HG02852 (cell line): ENCODE measurements around the gene CCDC141.
"Not testable (repeated sequence)": the region's sequence is repeated elsewhere in the genome, so short reads cannot be mapped to it uniquely, and the experiment has no call there.

Source experiments
- ATAC-seq: cut with Tn5 transposase; IDR thresholded peaks from one replicate; pipeline ENCODE4 v1.9.1; 2021; ENCODE audit warnings: mild to moderate bottlenecking, moderate library complexity; ENCODE audit not compliant: unreplicated experiment

CCDC141 gene

DNA sequence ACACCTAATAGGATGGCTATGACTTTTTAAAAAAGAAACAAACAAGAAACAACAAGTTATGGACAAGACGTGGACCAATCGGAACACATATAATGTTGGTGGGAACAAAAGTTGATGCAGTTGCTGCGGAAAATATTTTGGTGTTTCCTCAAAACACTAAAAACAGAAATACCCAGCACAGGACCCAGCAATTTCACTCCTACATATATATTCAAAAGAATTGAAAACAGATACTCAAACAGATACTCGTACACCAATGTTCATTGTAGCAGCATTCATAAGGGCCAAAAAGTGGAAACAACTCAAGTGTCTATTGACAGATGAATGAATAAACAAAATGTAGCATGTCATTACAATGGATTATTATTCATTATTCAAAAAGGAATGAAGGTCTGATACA is 12.1 kb downstream of the CCDC141 start:
- peak; percentile 86 for ATAC-seq

DNA sequence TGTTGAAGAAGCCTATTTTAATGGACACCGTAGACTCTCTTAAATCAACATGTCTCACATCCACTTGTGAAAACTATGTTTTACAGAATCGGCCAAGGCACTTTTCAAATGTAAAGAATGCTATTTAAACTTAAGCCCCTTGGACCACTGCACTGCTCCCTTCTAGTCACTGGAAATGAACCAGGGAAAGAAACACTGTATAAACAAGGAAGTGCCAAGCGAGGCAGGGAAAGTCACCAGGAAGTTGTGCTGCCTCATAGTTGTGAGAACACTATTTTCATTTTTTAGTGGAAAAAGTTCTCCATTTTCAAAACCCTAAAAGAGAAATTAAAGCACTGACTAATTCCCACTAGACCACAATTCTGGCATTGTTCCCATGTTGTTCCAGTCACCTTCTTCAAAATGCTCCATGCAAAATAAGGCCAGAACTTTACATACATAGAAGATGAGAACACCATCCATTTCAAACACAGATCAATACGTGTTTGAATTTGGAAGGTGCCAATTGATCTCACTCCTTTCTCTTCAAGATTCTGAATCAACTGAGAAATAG is 13.5 kb downstream of the CCDC141 start:
- no peak for ATAC-seq

DNA sequence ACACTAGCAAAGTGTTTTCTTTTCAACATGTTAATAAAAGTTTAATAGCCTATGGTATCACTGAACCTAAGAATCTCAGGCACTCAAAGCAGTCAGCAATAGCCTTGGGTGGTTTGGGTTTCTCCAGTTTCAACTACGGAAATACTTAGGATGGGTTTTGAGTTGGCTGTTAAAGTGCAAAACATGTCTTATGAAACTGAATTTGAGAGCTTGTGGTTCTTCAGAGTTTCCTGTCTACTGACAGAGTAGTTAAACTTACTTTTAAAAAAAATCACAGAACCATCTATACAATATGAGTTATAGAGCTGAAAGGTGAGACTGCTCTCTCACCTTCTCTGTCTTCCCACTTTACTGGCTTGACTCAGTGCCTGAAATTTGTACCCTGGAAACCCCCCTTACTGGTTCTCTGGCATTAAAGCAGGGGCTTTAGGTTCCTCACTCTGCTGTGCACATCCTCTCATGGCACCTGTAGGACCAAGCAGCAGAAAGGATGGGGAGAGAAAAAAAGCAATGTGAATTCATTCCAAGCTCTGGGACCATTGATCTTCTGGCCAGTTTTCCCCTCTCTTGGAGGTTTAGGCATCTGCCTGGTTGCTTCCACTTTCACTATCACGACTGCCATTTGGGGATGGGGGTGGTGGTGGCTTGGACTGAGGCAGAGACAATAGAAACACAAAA is 18.1 kb downstream of the CCDC141 start:
- ATAC-seq: peak; percentile 97

DNA sequence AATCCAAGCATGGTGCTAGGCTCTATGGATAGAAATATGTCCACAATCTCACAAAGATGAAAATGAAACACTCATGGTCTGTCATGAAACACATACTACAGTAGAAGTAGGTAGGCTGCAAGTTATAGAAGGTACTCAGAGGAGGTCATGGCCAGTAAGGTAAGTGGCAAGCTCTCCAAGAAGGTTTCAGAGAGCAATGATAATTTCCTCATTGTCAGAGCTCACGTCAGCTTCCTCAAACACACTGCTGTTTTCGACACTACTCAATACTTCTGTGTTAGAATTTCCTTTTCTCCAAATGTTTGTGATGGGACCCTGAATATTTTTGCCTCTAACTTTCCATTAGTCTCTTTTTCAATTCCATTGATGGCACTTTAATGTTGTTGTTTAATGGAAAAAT is 25.5 kb downstream of the CCDC141 start:
- ATAC-seq: peak; percentile 41

DNA sequence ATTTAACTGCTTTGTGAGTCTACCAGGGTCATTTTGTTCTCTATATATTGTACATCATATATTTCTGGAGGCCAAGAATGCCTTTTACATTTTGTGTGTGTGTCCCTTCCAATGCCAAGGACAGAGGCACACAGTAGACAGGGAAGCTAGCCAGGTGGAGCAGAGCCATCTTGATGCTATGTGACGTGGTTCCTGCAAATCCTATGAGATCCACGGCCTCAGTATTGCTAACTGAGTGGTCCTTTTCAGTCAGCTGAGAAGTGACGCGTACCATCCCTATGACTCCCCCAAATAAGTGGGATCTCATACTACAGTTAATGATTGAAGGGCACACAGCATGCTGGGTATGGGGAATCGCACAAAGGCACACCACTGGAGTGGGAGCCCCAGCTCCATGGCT is 27.3 kb downstream of the CCDC141 start:
- ATAC-seq: no peak

DNA sequence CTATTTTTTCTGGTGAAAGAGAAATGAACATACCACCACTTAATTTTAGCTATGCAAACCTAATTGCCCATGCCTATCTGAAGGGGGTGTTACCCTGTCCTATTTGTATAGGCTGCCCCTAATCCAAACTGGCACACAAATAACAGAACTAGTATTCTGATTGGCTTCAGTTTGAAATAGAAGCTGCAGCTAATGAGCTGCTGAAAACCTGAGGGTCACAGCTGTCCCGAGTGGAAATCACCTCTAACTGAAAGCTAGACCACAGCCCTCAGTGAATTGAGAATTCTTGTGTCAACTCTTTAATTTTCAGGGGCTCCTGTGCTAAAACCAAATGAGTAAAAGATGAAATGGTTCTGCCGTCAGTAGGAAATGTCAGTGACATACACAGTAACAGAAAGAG is 28.7 kb downstream of the CCDC141 start:
- peak; percentile 82 for ATAC-seq

DNA sequence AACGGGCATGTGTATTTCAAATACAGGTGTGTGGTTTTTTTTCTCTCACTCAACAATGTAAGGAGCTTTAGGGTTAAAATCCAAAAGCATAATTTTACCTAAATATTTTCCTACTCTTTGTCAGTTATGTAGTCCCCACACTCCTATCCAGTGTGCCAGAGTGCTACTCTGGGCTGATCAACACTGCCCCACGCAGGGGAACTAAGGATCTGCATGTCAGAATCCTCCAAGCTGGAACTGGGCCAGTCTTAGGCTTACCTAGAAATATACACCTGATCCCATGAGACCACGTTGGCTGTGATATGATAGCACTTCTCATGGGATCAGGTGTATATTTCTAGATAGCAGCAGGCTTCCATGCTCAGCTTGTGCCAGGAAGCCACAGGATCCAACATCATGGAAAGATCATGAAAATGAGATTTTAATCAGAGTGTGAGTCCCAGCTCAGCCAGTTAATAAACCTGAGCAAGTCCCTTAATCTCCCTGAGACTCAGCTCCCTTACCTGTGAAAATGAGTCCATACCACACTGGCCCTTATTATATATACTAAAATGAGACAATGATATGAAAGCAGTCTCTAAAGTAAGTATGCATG is 29.7 kb downstream of the CCDC141 start:
- peak; percentile 51 for ATAC-seq

DNA sequence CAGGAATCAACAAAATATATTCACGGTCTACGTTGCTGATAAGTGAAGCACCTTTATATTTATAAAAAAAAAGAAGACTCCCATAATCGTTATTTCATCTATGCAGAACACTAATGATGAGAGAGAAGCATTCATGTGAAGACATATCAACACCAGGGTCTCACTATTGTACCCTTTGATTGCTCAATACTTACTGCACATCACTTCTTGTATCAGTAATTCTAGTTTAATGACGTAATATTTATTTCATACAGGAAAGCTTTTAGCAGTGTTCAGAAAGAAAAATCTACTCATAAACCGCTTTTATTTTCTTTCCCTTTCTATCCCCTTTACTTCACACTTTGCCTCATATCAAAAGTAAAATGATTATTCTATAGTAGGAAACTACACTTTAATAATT is 30.7 kb downstream of the CCDC141 start:
- ATAC-seq: no peak

DNA sequence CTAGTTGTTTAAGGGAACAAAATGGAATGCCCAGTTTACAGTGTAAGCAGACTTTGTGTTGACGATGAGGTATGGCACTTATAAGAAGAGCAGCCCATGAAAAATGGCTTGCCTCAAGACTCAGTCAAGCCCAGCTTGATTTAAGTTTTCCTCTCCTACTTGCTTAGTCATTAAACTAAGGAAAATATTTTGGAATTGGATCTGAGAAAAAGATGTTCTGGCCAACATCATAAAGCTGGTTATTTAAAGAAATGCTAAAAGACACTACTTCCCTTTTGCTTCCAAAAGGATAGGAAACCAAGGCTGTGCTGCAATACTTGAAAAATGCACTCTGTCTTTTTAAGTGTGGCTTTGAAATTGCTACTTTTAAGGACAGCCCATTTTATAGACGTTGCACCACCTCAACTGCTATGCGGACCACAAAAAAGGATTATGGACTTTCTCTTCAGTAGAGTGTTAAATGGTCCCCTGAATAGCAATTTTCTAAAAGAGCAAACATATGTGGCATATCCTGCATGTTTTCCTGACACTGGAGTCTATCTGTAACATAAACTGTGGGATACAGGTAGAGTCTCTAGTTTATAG is 32.1 kb downstream of the CCDC141 start:
- no peak for ATAC-seq

DNA sequence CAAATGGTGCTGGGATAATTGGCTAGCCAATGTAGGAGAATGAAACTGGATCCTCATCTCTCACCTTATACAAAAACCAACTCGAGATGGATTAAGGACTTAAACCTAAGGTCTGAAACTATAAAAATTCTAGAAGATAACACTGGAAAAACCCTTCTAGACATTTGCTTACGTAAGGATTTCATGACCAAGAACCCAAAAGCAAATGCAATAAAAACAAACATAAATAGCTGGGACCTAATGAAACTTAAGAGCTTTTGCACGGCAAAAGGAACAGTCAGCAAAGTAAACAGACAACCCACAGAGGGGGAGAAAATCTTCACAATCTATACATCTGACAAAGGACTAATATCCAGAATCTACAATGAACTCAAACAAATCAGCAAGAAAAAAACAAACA is 35.7 kb downstream of the CCDC141 start:
- ATAC-seq: not testable (repeated sequence)

DNA sequence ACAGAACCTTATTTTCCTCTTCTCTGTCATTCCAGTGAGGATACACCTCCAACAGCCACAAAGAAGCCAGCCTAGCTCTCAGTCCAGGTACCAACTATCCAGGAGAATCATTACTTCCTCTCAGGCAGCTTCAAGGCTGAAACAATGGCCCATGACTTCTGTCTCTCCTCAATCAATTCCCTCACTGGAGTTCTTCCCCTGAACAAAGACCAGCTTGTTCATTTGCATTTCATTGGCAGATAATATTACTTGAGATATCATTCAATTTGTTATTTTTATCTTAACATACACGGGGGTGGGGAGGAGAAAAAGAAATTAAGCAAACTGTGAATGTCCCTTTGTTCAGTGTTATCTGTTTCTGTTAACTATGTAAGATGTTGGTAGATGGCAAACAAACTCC is 44.0 kb downstream of the CCDC141 start:
- ATAC-seq: no peak

DNA sequence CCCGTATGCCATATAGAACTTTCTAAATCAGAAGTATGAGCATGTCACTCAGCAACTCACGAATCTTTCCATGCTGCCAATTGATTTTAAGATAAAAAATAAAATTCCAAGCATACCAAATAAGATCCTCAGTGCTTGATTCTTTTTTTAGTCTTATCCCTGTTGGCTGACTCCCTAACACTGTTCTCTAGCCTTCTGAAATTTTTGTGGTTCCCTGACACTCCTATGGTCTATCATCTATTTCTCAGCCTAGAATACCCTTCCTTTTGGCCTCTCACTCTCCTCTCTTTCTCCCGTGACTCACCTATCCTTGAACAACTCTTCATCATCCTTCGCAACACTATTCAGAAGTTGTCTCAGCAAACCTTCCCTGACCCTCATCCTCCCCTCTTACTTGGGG is 50.5 kb downstream of the CCDC141 start:
- no peak for ATAC-seq

DNA sequence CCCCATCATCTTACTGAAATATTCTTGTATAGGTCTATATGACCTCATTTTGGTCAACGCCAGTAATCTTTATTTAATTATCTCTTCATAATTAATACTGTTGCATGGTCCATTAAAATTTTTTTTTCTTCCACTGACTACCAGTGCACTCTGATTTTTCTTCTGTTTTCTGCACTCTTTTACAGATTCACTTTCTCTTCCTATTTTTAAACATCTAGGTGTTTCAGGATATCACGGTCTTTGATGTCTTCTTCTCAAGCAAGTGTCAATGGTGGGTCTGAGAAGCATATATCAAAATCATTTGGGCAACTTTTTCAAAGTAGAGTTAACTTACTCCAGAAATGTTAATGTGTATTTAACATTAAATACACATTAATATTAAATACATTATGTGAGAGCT is 51.4 kb downstream of the CCDC141 start:
- ATAC-seq: peak; percentile 76

DNA sequence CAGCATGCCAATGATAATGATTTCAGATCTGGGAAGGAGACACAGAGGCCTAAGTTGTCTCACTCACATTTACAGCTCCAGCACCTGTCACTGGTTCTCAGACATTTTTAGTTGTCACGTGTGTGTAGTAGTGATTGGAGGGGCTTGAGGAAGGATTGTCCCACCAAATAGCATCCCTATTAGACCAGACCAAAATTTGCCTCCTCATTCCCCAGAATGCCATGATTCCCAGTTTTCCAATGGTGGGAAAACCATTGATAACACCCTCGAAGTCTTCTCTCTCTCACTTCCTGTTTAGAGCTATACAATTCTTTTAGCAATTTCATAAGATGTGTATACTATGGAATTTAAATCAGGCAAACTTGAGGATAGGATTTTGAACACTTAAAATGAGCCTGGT is 52.5 kb downstream of the CCDC141 start:
- ATAC-seq: no peak

DNA sequence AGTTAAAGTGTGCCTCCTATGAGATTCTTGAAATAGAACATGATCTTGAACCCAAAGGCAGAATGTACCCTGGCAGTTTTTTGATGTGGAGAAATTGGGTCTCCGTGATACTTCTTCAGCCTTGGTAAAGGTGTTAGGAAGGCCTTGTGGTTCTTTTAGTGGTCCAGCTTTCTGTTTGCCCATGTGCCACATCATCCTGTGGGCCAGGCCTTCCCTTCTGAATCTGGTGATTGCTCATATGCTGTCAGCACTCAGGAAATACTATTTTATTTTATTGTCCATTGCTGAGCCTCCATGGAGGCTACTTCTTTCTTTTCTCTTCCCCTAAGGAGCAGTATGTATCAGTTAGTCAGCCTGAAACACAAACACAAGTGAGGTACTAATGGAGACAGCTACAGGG is 52.9 kb downstream of the CCDC141 start:
- ATAC-seq: no peak

DNA sequence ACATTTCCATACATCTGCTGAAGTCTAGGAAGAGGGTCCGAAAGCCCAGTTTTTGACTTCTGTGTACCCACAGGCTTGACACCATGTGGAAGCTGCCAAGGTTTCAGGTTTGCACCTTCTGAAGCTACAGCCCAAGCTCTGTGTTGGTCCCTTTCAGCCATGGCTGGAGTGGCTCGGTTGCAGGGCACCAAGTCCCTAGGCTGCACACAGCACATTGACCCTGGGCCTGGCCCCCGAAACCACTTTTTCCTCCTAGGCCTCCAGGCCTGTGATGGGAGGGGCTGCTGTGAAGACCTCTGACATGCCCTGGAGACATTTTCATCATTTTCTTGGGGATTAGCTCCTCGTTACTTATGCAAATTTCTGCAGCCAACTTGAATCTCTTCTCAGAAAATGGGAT is 55.7 kb downstream of the CCDC141 start:
- no peak for ATAC-seq

DNA sequence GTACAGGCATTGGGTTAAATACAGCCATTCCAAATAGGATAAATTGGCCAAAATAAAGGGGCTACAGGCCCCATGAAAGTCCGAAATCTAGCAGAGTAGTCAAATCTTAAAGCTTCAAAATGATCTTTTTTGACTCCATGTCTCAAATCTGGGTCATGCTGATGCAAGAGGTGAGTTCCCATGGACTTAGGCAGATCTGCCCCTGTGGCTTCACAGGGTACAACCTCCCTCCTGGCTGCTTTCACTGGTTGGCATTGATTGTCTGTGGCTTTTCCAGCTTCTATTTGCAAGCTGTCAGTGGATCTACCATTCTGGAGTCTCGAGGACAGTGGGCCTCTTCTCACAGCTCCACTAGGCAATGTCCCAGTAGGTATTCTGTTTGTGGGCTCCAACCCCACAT is 56.1 kb downstream of the CCDC141 start:
- ATAC-seq: no peak

DNA sequence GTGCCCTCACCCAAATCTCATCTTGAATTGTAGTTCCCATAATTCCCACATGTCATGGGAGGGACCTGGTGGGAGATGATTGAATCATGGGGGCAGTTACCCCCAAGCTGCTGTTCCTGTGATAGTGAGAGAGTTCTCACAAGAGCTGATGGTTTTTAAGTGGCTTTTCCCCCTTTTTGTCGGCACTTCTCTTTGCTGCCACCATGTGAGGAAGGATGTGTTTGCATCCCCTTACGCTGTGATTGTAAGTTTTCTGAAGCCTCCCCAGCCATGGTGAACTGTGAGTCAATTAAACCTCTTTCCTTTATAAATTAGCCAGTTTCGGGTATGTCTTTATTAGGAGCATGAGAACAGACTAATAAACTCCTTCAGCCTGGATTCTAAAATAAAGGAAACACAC is 57.2 kb downstream of the CCDC141 start:
- ATAC-seq: not testable (repeated sequence)

DNA sequence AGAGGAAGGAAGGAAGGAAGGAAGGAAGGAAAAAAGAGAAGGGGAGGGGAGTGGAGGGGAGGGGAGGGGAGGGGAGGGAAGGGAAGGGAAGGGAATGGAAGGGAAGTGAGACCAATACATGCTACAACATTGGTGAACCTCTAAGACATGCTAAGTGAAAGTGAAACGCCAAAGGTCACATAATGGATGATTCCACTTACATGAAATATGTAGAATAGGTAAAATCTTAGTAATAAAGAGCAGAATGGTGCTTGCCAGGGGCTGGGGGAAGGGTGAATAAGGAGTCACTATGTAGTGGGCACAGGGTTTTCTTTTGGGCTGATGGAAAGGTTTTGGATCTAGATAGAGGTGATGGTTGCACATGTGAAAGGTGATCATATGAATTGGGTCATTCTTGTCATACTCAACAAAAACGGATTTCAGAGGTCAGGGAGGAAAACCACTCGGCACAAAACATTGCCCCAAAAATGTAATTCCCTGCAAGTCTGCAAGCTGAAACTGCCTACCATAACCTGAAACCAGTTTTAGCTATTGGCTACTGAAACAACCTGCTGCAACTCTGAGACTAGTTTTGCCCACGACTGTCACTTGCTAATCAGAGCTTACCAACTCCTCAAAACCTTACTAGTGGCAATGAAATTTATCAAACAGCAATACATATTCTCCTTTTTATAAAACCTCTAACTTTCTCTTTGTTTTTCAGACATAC is 59.2 kb downstream of the CCDC141 start:
- ATAC-seq: peak; percentile 96

DNA sequence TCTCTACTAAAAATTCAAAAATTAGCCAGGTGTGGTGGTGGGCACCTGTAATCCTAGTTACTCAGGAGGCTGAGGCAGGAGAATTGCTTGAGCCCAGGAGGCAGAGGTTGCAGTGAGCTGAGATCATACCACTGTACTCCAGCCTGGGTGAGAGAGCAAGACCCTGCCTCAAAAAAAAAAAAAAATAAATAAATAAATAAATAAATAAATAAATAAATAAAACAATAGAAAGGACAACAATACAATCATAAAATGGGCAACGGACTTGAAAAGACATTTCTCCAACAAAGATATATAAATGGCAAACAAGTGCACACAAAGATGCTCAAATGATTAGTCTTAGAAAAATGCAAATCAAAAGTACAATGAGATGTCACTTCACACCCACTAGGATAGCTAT is 60.5 kb downstream of the CCDC141 start:
- ATAC-seq: not testable (repeated sequence)

DNA sequence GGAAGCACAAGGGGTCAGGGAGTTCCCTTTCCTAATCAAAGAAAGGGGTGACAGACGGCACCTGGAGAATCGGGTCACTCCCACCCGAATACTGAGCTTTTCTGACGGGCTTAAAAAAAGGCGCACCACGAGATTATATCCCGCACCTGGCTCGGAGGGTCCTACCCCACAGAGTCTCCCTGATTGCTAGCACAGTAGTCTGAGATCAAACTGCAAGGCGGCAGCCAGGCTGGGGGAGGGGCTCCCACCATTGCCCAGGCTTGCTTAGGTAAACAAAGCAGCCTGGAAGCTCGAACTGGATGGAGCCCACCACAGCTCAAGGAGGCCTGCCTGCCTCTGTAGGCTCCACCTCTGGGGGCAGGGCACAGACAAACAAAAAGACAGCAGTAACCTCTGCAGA is 67.3 kb downstream of the CCDC141 start:
- not testable (repeated sequence) for ATAC-seq

DNA sequence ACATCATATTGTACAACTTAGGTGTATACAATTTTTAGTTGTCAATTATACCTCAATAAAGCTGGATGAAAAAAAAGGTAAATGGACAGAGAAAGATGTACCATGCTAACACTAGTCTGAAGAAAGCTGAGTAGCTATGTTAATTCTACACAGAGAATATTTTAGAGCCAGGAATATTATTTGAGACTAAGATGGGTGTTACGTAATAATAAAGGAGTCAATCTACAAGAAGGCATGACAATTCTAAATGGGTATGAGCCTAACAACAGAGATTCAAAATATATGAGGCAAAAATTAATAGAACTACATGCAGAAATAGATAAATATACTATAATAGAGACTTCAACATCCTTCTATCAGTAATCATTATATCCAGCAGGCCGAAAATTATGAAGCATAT is 69.1 kb downstream of the CCDC141 start:
- ATAC-seq: no peak
